Measurements from ENCODE around the gene SRSF10. TPM values are rescaled to one million over a fixed set of nuclear protein-coding genes. Genes with fewer than 3 reads are reported as not detected.
A peak's percentile ranks its signal among the peaks of the same experiment; 100 is the strongest.

Gene SRSF10
- total and polyA plus RNA-seq, 9 of the 15 experiments (the other 6 are each of a cell fraction or from before 2014, with no cell fraction given), result 154 to 264 (median 205) TPM

GRCh38 chr1:23922321-23922943 is 57.7 kb downstream of the SRSF10 start:
- ChIA-PET CTCF (ENCODE audit: low intra/inter-chr PET ratio) (no interaction called here), POLR2A (interaction anchor here (0.6 kb wide), 1 partner anchor 1957 kb away, joined by 4 read pairs; no protein-coding TSS in a partner anchor)
- Histone ChIP-seq H3K9me3 (replicated peaks; ENCODE audit: control insufficient read depth, insufficient read depth, low read depth, low read length) (no peaks in the 10 kb centered on the region), H3K79me2 (ENCODE audit: control insufficient read depth, insufficient read depth, low read length) (no peaks in the 10 kb centered on the region), H3K4me1 (replicated peaks in 1 of 2; ENCODE audit: control insufficient read depth in 2 of 2, insufficient read depth in 2 of 2, low read length in 2 of 2) (peaks cover 8 to 17% of the 10 kb centered on the region in 2 experiments), H4K20me1 (replicated peaks; ENCODE audit: control insufficient read depth, insufficient read depth, low read length) (no peaks in the 10 kb centered on the region), H3K9ac (ENCODE audit: insufficient read depth in 1 of 2, low read depth in 2 of 2, low read length in 2 of 2) (no peak overlapping the region), H3K27me3 (ENCODE audit: control insufficient read depth in 2 of 2, insufficient read depth in 2 of 2, low read length in 2 of 2) (no peaks in the 10 kb centered on the region), H3K4me2 (ENCODE audit: insufficient read depth, low read length) (no peak overlapping the region), H2AFZ (ENCODE audit: low read depth, low read length) (no peak overlapping the region), H3K9me1 (ENCODE audit: control insufficient read depth, insufficient read depth, low read length) (no peaks in the 10 kb centered on the region), H3K27ac (ENCODE audit: extremely low read depth, low read depth, low read length) (no peak overlapping the region), H3K36me3 (ENCODE audit: control insufficient read depth, insufficient read depth, low read length) (no peaks in the 10 kb centered on the region), H3K4me3 (no peak overlapping the region)
- FAIRE-seq, result no peak
- DNase-seq (ENCODE audit: extremely low read depth in 1 of 4, low spot score in 3 of 4), result no peak
- BruUV-seq (replicated peaks), result no TSS peak
- in situ Hi-C loops (cut with MboI), result no loop called here
- intact Hi-C loops (cut with micrococcal nuclease), result no loop called here
- WGBS (ENCODE audit: insufficient coverage, low coverage, missing lambda C conversion rate), result 86% methylated on average over 6 of the region's 8 CpGs
- no peak for TF ChIP-seq ZNF445 (CRISPR knock-in tag; IDR thresholded peaks at IDR 0.05; ENCODE audit: low read depth)
- no peak for ATAC-seq

- BruUV-seq (replicated peaks), result no TSS peak
- peak; percentile 84 for FAIRE-seq
- peak overlapping the region; percentile 5; the same call in 1 of the 2 replicates for H3K4me2 ChIP-seq (ENCODE audit: insufficient read depth, low read length)
- no peaks in the 10 kb centered on the region for H3K9me3 ChIP-seq (replicated peaks; ENCODE audit: control insufficient read depth, insufficient read depth, low read depth, low read length)
- ChIA-PET POLR2A (interaction anchor here (0.5 to 1.8 kb wide), 11 partner anchors 15 to 426 kb away, joined by 3 to 5 read pairs (median 4); partner anchors contain the start of genes PITHD1 and RPL11), CTCF (ENCODE audit: low intra/inter-chr PET ratio) (interaction anchor here (0.6 to 2.3 kb wide), 8 partner anchors 20 to 1843 kb away, joined by 3 to 22 read pairs (median 5); no protein-coding TSS in a partner anchor)
- no peaks in the 10 kb centered on the region for H4K20me1 ChIP-seq (replicated peaks; ENCODE audit: control insufficient read depth, insufficient read depth, low read length)
- in situ Hi-C loops (cut with MboI) (no loop called here), intact Hi-C loops (cut with micrococcal nuclease) (loop anchor here (1.0 to 5.0 kb wide), 4 partner anchors 49 to 372 kb away; partner anchors contain the start of gene FUCA1)
- peak overlapping the region; percentile 84 for H2AFZ ChIP-seq (ENCODE audit: low read depth, low read length)
- no peaks in the 10 kb centered on the region for H3K79me2 ChIP-seq (ENCODE audit: control insufficient read depth, insufficient read depth, low read length)
- H3K27me3 ChIP-seq (ENCODE audit: control insufficient read depth in 2 of 2, insufficient read depth in 2 of 2, low read length in 2 of 2), result no peaks in the 10 kb centered on the region
- peak; percentile 93 for ATAC-seq
- no peaks in the 10 kb centered on the region for H3K9me1 ChIP-seq (ENCODE audit: control insufficient read depth, insufficient read depth, low read length)
- WGBS (ENCODE audit: insufficient coverage, low coverage, missing lambda C conversion rate), result 27% methylated on average over 12 of the region's 12 CpGs
- H3K4me3 ChIP-seq, result no peak overlapping the region
- H3K36me3 ChIP-seq (ENCODE audit: control insufficient read depth, insufficient read depth, low read length), result no peaks in the 10 kb centered on the region
- DNase-seq (ENCODE audit: extremely low read depth in 1 of 4, low spot score in 3 of 4), result peak; percentile 84 to 90 (median 86)
- H3K9ac ChIP-seq (ENCODE audit: insufficient read depth in 1 of 2, low read depth in 2 of 2, low read length in 2 of 2), result peak overlapping the region in 1 of 2 experiments; percentile 27; a peak in 1 of 4 replicates
- peaks cover 30 to 48% of the 10 kb centered on the region in 2 experiments for H3K4me1 ChIP-seq (replicated peaks in 1 of 2; ENCODE audit: control insufficient read depth in 2 of 2, insufficient read depth in 2 of 2, low read length in 2 of 2)
- H3K27ac ChIP-seq (ENCODE audit: extremely low read depth, low read depth, low read length), result peak overlapping the region; percentile 9; the same call in 1 of the 3 replicates
- peak; percentile 88 for TF ChIP-seq DEAF1 (CRISPR knock-in tag; IDR thresholded peaks at IDR 0.05)
- TF ChIP-seq TEAD4 (IDR thresholded peaks at IDR 0.05; ENCODE audit: low read length), result peak; percentile 3; the same call in 1 of the 2 replicates
- no peak for TF ChIP-seq TEAD4 (CRISPR knock-in tag; IDR thresholded peaks at IDR 0.05; ENCODE audit: borderline replicate concordance)
- peak; percentile 68; the same call in 1 of the 2 replicates for TF ChIP-seq FOXK1 (CRISPR knock-in tag; IDR thresholded peaks at IDR 0.05; ENCODE audit: borderline replicate concordance)
- 0 out of 2 replicates have a peak, but pooled peaks have one; percentile 59 for TF ChIP-seq CHCHD3 (CRISPR knock-in tag; IDR thresholded peaks at IDR 0.05)
- TF ChIP-seq NCOA2 (IDR thresholded peaks at IDR 0.05; ENCODE audit: partially characterized antibody in 2 of 2), result no peak
- no peak for TF ChIP-seq RNF2 (IDR thresholded peaks at IDR 0.05)
- peak in 1 of 2 experiments; percentile 43; a peak in 1 of 3 replicates for TF ChIP-seq CBX3 (IDR thresholded peaks at IDR 0.05; ENCODE audit: borderline replicate concordance in 1 of 2, low read length in 2 of 2)
- peak; percentile 21; the same call in 1 of the 2 replicates for TF ChIP-seq BHLHE40 (IDR thresholded peaks at IDR 0.05; ENCODE audit: low read length)
- TF ChIP-seq ZNF764 (CRISPR knock-in tag; IDR thresholded peaks at IDR 0.05; ENCODE audit: low read depth), result no peak
- TF ChIP-seq KDM1A (IDR thresholded peaks at IDR 0.05), result peak in 1 of 2 experiments; percentile 57; a peak in 2 of 4 replicates
Measured at GRCh38 chr1:23916209-23917131, 63.7 kb downstream of the SRSF10 start.

All from K562 (cell line).